IMR-90 (cell line): ENCODE measurements around the gene RILPL2. TPM values are rescaled to one million over a fixed set of nuclear protein-coding genes. Genes with fewer than 3 reads are reported as not detected.

Experiments
- ATAC-seq: fragments of 200-7000 bp; cut with Tn5 transposase; 2 replicates; pipeline ENCODE4 v1.9.1; 2020; ENCODE audit warnings: low read depth, mild to moderate bottlenecking, moderate library complexity
- BruUV-seq: library from RNA; stranded (reverse); fragments of 400-500 nt; replicated peaks from 2 replicates; lab custom pipeline; 2021; lab: Mats Ljungman, UMichigan
- CTCF ChIA-PET: fragments of 300-600 bp; formaldehyde crosslinking; extraction: SDS; loops from one replicate; lab custom pipeline; 2021; ENCODE audit warnings: antibody characterized with exemption; lab: Yijun Ruan, JAX
- POLR2A ChIA-PET: fragments of 300-600 bp; sonication (Branson Sonifier 250); formaldehyde crosslinking; loops from one replicate; lab custom pipeline; 2022; ENCODE audit warnings: antibody characterized with exemption; ENCODE audit not compliant: unreplicated experiment; lab: Charles Lee
- DNase-seq: peaks from one replicate; pipeline ENCODE4 v3.0.0; 2013
- H2AFZ ChIP-seq: replicated peaks from 2 replicates; pipeline ENCODE3; 2013; ENCODE audit warnings: low read length, mild to moderate bottlenecking; ENCODE audit not compliant: poor library complexity
- H2AK5ac ChIP-seq: 2 replicates; pipeline ENCODE4 v1.6.1; 2013; ENCODE audit warnings: low read depth, low read length, inconsistent platforms
- H2AK9ac ChIP-seq: replicated peaks from 2 replicates; pipeline ENCODE3; 2013; ENCODE audit warnings: mild to moderate bottlenecking, low read depth, low read length, moderate library complexity; ENCODE audit not compliant: poor library complexity
- H2BK120ac ChIP-seq: 2 replicates; pipeline ENCODE4 v1.6.1; 2013; ENCODE audit warnings: low read depth, low read length, inconsistent platforms
- H2BK15ac ChIP-seq: 3 replicates; pipeline ENCODE4 v1.6.1; 2013; ENCODE audit warnings: low read depth, low read length, inconsistent platforms
- H2BK20ac ChIP-seq: 2 replicates; pipeline ENCODE4 v1.6.1; 2013; ENCODE audit warnings: low read depth, mild to moderate bottlenecking, inconsistent platforms, low read length, moderate library complexity
- H2BK5ac ChIP-seq: 2 replicates; pipeline ENCODE4 v1.6.1; 2013; ENCODE audit warnings: mild to moderate bottlenecking, low read depth, low read length, inconsistent platforms; ENCODE audit not compliant: poor library complexity, severe bottlenecking
- H3K14ac ChIP-seq: replicated peaks from 2 replicates; pipeline ENCODE4 v1.6.1; 2013; ENCODE audit warnings: low read depth, low read length, inconsistent platforms
- H3K18ac ChIP-seq: 2 replicates; pipeline ENCODE4 v1.6.1; 2013; ENCODE audit warnings: low read depth, low read length, control low read depth
- H3K23ac ChIP-seq: 2 replicates; pipeline ENCODE4 v1.6.1; 2013; ENCODE audit warnings: low read depth, low read length, inconsistent platforms
- H3K27ac ChIP-seq: 2 replicates; pipeline ENCODE4 v1.5.1; 2013; ENCODE audit warnings: mild to moderate bottlenecking, control low read depth, low read length; ENCODE audit not compliant: insufficient read depth
- H3K27me3 ChIP-seq: 2 replicates; pipeline ENCODE4 v1.6.1; 2013; ENCODE audit warnings: low read length; ENCODE audit not compliant: control insufficient read depth, insufficient read depth
- H3K36me3 ChIP-seq: 2 replicates; pipeline ENCODE4 v1.6.1; 2013; ENCODE audit warnings: low read length, mixed read lengths; ENCODE audit not compliant: control insufficient read depth, insufficient read depth
- H3K4ac ChIP-seq: 2 replicates; pipeline ENCODE4 v1.6.1; 2013; ENCODE audit warnings: low read depth, low read length, inconsistent platforms
- H3K4me1 ChIP-seq: 2 replicates; pipeline ENCODE4 v1.6.1; 2013; ENCODE audit warnings: low read length, mixed read lengths; ENCODE audit not compliant: control insufficient read depth, insufficient read depth
- H3K4me2 ChIP-seq: 2 replicates; pipeline ENCODE4 v1.6.1; 2013; ENCODE audit warnings: low read depth, mild to moderate bottlenecking, control low read depth, low read length, moderate library complexity
- H3K4me3 ChIP-seq: 2 replicates; pipeline ENCODE4 v1.5.1; 2013; ENCODE audit warnings: low read depth, mild to moderate bottlenecking, control low read depth, low read length, moderate library complexity; ENCODE audit not compliant: insufficient read depth
- H3K56ac ChIP-seq: 2 replicates; pipeline ENCODE4 v1.6.1; 2013; ENCODE audit warnings: low read length, inconsistent platforms; ENCODE audit not compliant: insufficient read depth; ENCODE audit errors: extremely low read depth
- H3K79me1 ChIP-seq, 2 experiments: 2 replicates each; pipeline ENCODE4 v1.6.1; 2013; ENCODE audit warnings: low read length in 2 of 2, inconsistent platforms in 1 of 2, low read depth in 1 of 2
- H3K9ac ChIP-seq: 2 replicates; pipeline ENCODE4 v1.6.1; 2013; ENCODE audit warnings: low read depth, low read length, control low read depth
- H3K9me1 ChIP-seq: 2 replicates; pipeline ENCODE4 v1.6.1; 2013; ENCODE audit warnings: low read length, inconsistent platforms; ENCODE audit not compliant: insufficient read depth
- H3K9me3 ChIP-seq: 2 replicates; pipeline ENCODE4 v1.6.1; 2013; ENCODE audit warnings: low read length; ENCODE audit not compliant: control insufficient read depth, insufficient read depth
- H4K20me1 ChIP-seq: 2 replicates; pipeline ENCODE4 v1.6.1; 2013; ENCODE audit warnings: low read length, inconsistent platforms; ENCODE audit not compliant: insufficient read depth
- H4K5ac ChIP-seq: 2 replicates; pipeline ENCODE4 v1.6.1; 2013; ENCODE audit warnings: mild to moderate bottlenecking, low read depth, low read length, control low read depth
- H4K8ac ChIP-seq, 2 experiments: 2 replicates each; pipeline ENCODE4 v1.6.1; 2013; ENCODE audit warnings: low read depth in 2 of 2, low read length in 2 of 2, control low read depth in 1 of 2, inconsistent platforms in 1 of 2
- H4K91ac ChIP-seq: 2 replicates; pipeline ENCODE4 v1.6.1; 2013; ENCODE audit warnings: low read depth, low read length, inconsistent platforms; ENCODE audit not compliant: insufficient read depth
- POLR2A ChIP-seq: IDR thresholded peaks from 2 replicates; pipeline ENCODE4 v1.6.1; 2012; ENCODE audit warnings: mild to moderate bottlenecking, low read depth, low read length
- RAD21 ChIP-seq: IDR thresholded peaks from 2 replicates; pipeline ENCODE4 v1.6.1; 2012; ENCODE audit warnings: low read length, improper control_type of control experiment
- RCOR1 ChIP-seq: IDR thresholded peaks from 2 replicates; pipeline ENCODE4 v1.6.1; 2012; ENCODE audit warnings: mild to moderate bottlenecking, low read length, improper control_type of control experiment; ENCODE audit not compliant: insufficient replicate concordance
- RFX5 ChIP-seq: IDR thresholded peaks from 2 replicates; pipeline ENCODE4 v1.8.0; 2012; ENCODE audit warnings: low read depth, mild to moderate bottlenecking, low read length, moderate library complexity
- WGBS, 2 experiments: methylation state at CpG; one replicate each; pipeline versions ENCODE4 v1.1.5 to v1.1.7; 2013; ENCODE audit warnings: missing lambda C conversion rate in 2 of 2; ENCODE audit not compliant: insufficient read length in 1 of 2; ENCODE audit errors: extremely low coverage in 2 of 2; 5-methylcytosine and 5-hydroxymethylcytosine counted together
- dilution Hi-C: fragments of 300-500 bp; cut with HindIII; formaldehyde crosslinking; loops from one replicate; pipeline ENCODE4 v1.14.3; 2018; ENCODE audit warnings: low sequenced_read_pairs; ENCODE audit not compliant: unreplicated experiment
- in situ Hi-C: fragments of 300-500 bp; cut with MboI; formaldehyde crosslinking; loops from 3 replicates; pipeline ENCODE4 v1.14.3; 2019; ENCODE audit warnings: low sequenced_read_pairs, inconsistent platforms, mixed read lengths
- intact Hi-C: fragments of 100-400 bp; cut with micrococcal nuclease; formaldehyde crosslinking; loops from 2 replicates; pipeline ENCODE4 v1.10.0; 2022
- polyA plus RNA-seq, 3 experiments: library from polyadenylated mRNA; depleted of rRNA; stranded (reverse); fragments of >200 nt; gene quantifications; 2 replicates each; pipeline ENCODE4 v1.2.3, GENCODE V29; 2012; ENCODE audit warnings: low replicate concordance in 1 of 3
- total RNA-seq: library from RNA; depleted of rRNA; stranded (reverse); fragments of >200 nt; gene quantifications from 2 replicates; pipeline ENCODE4 v1.2.3, GENCODE V29; 2012

RILPL2 gene
- total and polyA plus RNA-seq, 2 of the 4 experiments (the other 2 are of a cell fraction) = 1.8 to 2.2 TPM

GRCh38 chr12:123449856-123450255 is 13.4 kb upstream of the RILPL2 start:
- H3K9ac ChIP-seq = no peak overlapping the region
- H2BK20ac ChIP-seq = no peak overlapping the region
- CTCF ChIA-PET = interaction anchor here (0.6 kb wide), 1 partner anchor 8 kb away, joined by 3 read pairs; the partner anchor contains the start of gene SNRNP35
- H2AFZ ChIP-seq = no peak overlapping the region
- no peak overlapping the region for H3K4me3 ChIP-seq
- no peak overlapping the region for H3K23ac ChIP-seq
- no peak overlapping the region for H3K14ac ChIP-seq
- no peaks in the 10 kb centered on the region for H4K20me1 ChIP-seq
- dilution Hi-C loops = no loop called here
- H3K9me3 ChIP-seq = no peaks in the 10 kb centered on the region
- H3K27ac ChIP-seq = no peak overlapping the region
- no peak overlapping the region for H3K18ac ChIP-seq
- no peaks in the 10 kb centered on the region for H3K36me3 ChIP-seq
- no peaks in the 10 kb centered on the region for H3K27me3 ChIP-seq
- 100% methylated on average over 1 of the region's 4 CpGs; no CpG with 5 or more reads in 1 of the 2 experiments for WGBS, 2 experiments
- H2BK120ac ChIP-seq = no peak overlapping the region
- H2AK9ac ChIP-seq = no peak overlapping the region
- no peak overlapping the region for H3K4ac ChIP-seq
- in situ Hi-C loops = no loop called here
- no TSS peak for BruUV-seq
- no peak overlapping the region for H4K91ac ChIP-seq
- H3K56ac ChIP-seq = no peak overlapping the region
- TF ChIP-seq POLR2A (no peak), RCOR1 (no peak), RFX5 (no peak), RAD21 (no peak)
- no peak overlapping the region for H4K5ac ChIP-seq
- ATAC-seq (no peak), DNase-seq (no peak)
- H3K4me1 ChIP-seq = peaks cover 5% of the 10 kb centered on the region; the same call in 1 of the 2 replicates
- intact Hi-C loops = no loop called here
- H4K8ac ChIP-seq = no peak overlapping the region
- H2BK5ac ChIP-seq = no peak overlapping the region
- H3K9me1 ChIP-seq = peaks cover 4% of the 10 kb centered on the region; the same call in 1 of the 2 replicates
- H3K4me2 ChIP-seq = no peak overlapping the region
- H3K79me1 ChIP-seq = no peaks in the 10 kb centered on the region
- no peak overlapping the region for H2BK15ac ChIP-seq
- POLR2A ChIA-PET = no interaction called here
- H2AK5ac ChIP-seq = no peak overlapping the region
